GM12878 (cell line): ENCODE data around the gene ADAP1. TPM values are rescaled to one million over a fixed set of nuclear protein-coding genes. Genes with fewer than 3 reads are reported as not detected.

Experiments
- ATAC-seq: fragments of 200-7000 bp; cut with Tn5 transposase; 3 replicates; pipeline ENCODE4 v1.9.1; 2020; ENCODE audit warnings: mild to moderate bottlenecking, moderate library complexity
- BruUV-seq: library from RNA; stranded (reverse); fragments of 400-500 nt; replicated peaks from 2 replicates; lab custom pipeline; 2021; lab: Mats Ljungman, UMichigan
- CTCF ChIA-PET: fragments of 300-600 bp; sonication (Branson Sonifier 250); formaldehyde crosslinking; extraction: SDS; loops from one replicate; lab custom pipeline; 2021; ENCODE audit warnings: inconsistent platforms; lab: Yijun Ruan, JAX
- POLR2A ChIA-PET: fragments of 350-600 bp; formaldehyde crosslinking; extraction: SDS; loops from one replicate; lab custom pipeline; 2021; ENCODE audit warnings: inconsistent platforms; lab: Charles Lee
- RAD21 ChIA-PET: fragments of 300-600 bp; sonication (Branson Sonifier 250); formaldehyde crosslinking; loops from one replicate; lab custom pipeline; 2023; ENCODE audit warnings: antibody characterized with exemption; ENCODE audit not compliant: unreplicated experiment; lab: Charles Lee
- SMC1A ChIA-PET: fragments of 300-600 bp; sonication (Branson Sonifier 250); formaldehyde crosslinking; loops from one replicate; lab custom pipeline; 2023; ENCODE audit not compliant: unreplicated experiment, uncharacterized antibody; lab: Charles Lee
- DNase-seq: peaks from one replicate; pipeline ENCODE4 v3.0.0-alpha.2; 2011; ENCODE audit warnings: low read depth, low spot score
- FAIRE-seq: peaks from 3 replicates; lab custom pipeline; 2011; peaks lifted over from hg19 to GRCh38; lab: Jason Lieb, UNC
- H2AFZ ChIP-seq: 2 replicates; pipeline ENCODE4 v1.6.0; 2011; ENCODE audit warnings: low read depth, low read length, control low read depth; ENCODE audit not compliant: control insufficient read depth
- H3K27ac ChIP-seq: 2 replicates; pipeline ENCODE4 v1.5.1; 2011; ENCODE audit warnings: control low read depth; ENCODE audit not compliant: control insufficient read depth, insufficient read depth
- H3K27me3 ChIP-seq, 2 experiments: replicated peaks in 1 of 2; 2 replicates each; pipeline versions ENCODE4 v1.6.0 to v1.6.1; 2011; ENCODE audit warnings: low read length in 1 of 2; ENCODE audit not compliant: control insufficient read depth in 2 of 2, insufficient read depth in 2 of 2
- H3K36me3 ChIP-seq, 2 experiments: 2 replicates each; pipeline ENCODE4 v1.5.1; 2011; ENCODE audit warnings: low read length in 1 of 2; ENCODE audit not compliant: control insufficient read depth in 2 of 2, insufficient read depth in 2 of 2
- H3K4me1 ChIP-seq: 2 replicates; pipeline ENCODE4 v1.6.1; 2011; ENCODE audit warnings: mild to moderate bottlenecking, low read length, moderate library complexity, mixed read lengths; ENCODE audit not compliant: control insufficient read depth, insufficient read depth
- H3K4me2 ChIP-seq: 2 replicates; pipeline ENCODE4 v1.6.0; 2011; ENCODE audit warnings: control low read depth; ENCODE audit not compliant: control insufficient read depth, insufficient read depth
- H3K4me3 ChIP-seq: fragments of 200-600 bp; sonication (generic); 2 replicates; pipeline ENCODE4 v1.5.1; 2016
- H3K79me2 ChIP-seq: 2 replicates; pipeline ENCODE4 v1.6.0; 2011; ENCODE audit warnings: low read length; ENCODE audit not compliant: control insufficient read depth, insufficient read depth
- H3K9ac ChIP-seq: 2 replicates; pipeline ENCODE4 v1.8.0; 2011; ENCODE audit warnings: low read length, control low read depth, mixed read lengths; ENCODE audit not compliant: control insufficient read depth, insufficient read depth
- H3K9me3 ChIP-seq: replicated peaks from 3 replicates; pipeline ENCODE4 v1.5.1; 2011; ENCODE audit warnings: mild to moderate bottlenecking, low read length; ENCODE audit not compliant: control insufficient read depth, insufficient read depth
- H4K20me1 ChIP-seq: 2 replicates; pipeline ENCODE4 v1.6.0; 2011; ENCODE audit not compliant: control insufficient read depth, insufficient read depth
- EP300 ChIP-seq, 2 experiments: fragments of 150-350 bp in 1 of 2; IDR thresholded peaks; 2 replicates each; pipeline ENCODE4 v1.6.1; 2011 to 2012; ENCODE audit warnings: low read depth in 2 of 2, low read length in 2 of 2, borderline replicate concordance in 1 of 2, improper control_type of control experiment in 1 of 2, inconsistent platforms in 1 of 2; ENCODE audit not compliant: control insufficient read depth in 1 of 2
- POLR2A ChIP-seq: IDR thresholded peaks from 2 replicates; pipeline ENCODE4 v1.6.1; 2011; ENCODE audit warnings: low read depth, mild to moderate bottlenecking, low read length
- POLR2AphosphoS2 ChIP-seq: IDR thresholded peaks from 2 replicates; pipeline ENCODE4 v1.6.1; 2011; ENCODE audit warnings: low read depth, mild to moderate bottlenecking, low read length, improper control_type of control experiment, moderate library complexity
- REST ChIP-seq: IDR thresholded peaks from 2 replicates; pipeline ENCODE4 v1.6.1; 2012; ENCODE audit warnings: mild to moderate bottlenecking, low read depth, low read length
- ZBTB40 ChIP-seq: fragments of 450-650 bp; IDR thresholded peaks from 2 replicates; pipeline ENCODE4 v1.6.1; 2016; ENCODE audit warnings: mild to moderate bottlenecking, moderate library complexity, borderline replicate concordance
- ZZZ3 ChIP-seq: IDR thresholded peaks from 2 replicates; pipeline ENCODE4 v1.6.1; 2011; ENCODE audit warnings: low read depth; ENCODE audit not compliant: control insufficient read depth, insufficient read length
- WGBS: methylation state at CpG from one replicate; pipeline ENCODE4 v1.1.6; 2016; ENCODE audit warnings: low lambda C conversion rate; ENCODE audit not compliant: insufficient replicate concordance, insufficient coverage; ENCODE audit errors: missing lambda C conversion rate; 5-methylcytosine and 5-hydroxymethylcytosine counted together
- in situ Hi-C: fragments of 300-500 bp; cut with MboI; formaldehyde crosslinking; loops from 9 replicates; pipeline ENCODE4 v1.14.3; 2018; ENCODE audit warnings: mixed read lengths
- intact Hi-C: fragments of 100-400 bp; cut with micrococcal nuclease; formaldehyde crosslinking; loops from one replicate; pipeline ENCODE4 v1.14.2; 2022; ENCODE audit not compliant: unreplicated experiment
- polyA plus RNA-seq, 11 experiments: library from polyadenylated mRNA; depleted of rRNA in 4 of 11; unstranded in 6 of 11; stranded (reverse) in 5 of 11; fragments of >200 nt; fragmentation: Nextera tagmentation in 4 of 11; fragmentation: Illumina TruSeq in 1 of 11; extraction: Ambion mirVana in 4 of 11; extraction: Trizol in 1 of 11; gene quantifications; 1 replicate in 1 of 11; 2 replicates in 10 of 11; pipeline versions ENCODE4 v1.2.1 to v1.2.3, GENCODE V29; 2011 to 2016; ENCODE audit warnings: inconsistent platforms in 2 of 11, missing spikeins in 2 of 11, low read depth in 1 of 11
- total RNA-seq, 4 experiments: library from RNA; depleted of rRNA in 3 of 4; stranded (reverse); fragments of >200 nt in 3 of 4; fragmentation: Illumina TruSeq in 1 of 4; extraction: Trizol in 1 of 4; gene quantifications; 2 replicates each; pipeline versions ENCODE4 v1.2.1 to v1.2.3, GENCODE V29; 2013 to 2021

The ADAP1 gene
- total and polyA plus RNA-seq, 10 of the 15 experiments (the other 5 are each of a cell fraction or from before 2014, with no cell fraction given), result 0.22 to 44.2 (median 22.0) TPM; not detected in 1

- Histone ChIP-seq H3K9me3 (no peaks in the 10 kb centered on the region), H4K20me1 (no peaks in the 10 kb centered on the region), H3K4me3 (no peak overlapping the region), H3K36me3 (peaks cover 0 to 6% of the 10 kb centered on the region in 2 experiments; a peak in 3 of 4 replicates), H3K9ac (no peak overlapping the region), H3K79me2 (peaks cover 4% of the 10 kb centered on the region), H3K4me2 (no peak overlapping the region), H2AFZ (no peak overlapping the region), H3K27me3 (no peaks in the 10 kb centered on the region), H3K4me1 (peaks cover 17% of the 10 kb centered on the region), H3K27ac (no peak overlapping the region)
- SMC1A ChIA-PET, result interaction anchor here (1.4 kb wide), 1 partner anchor 34 kb away, joined by 3 read pairs; no protein-coding TSS in a partner anchor
- CTCF ChIA-PET, result interaction anchor here (1.2 kb wide), 1 partner anchor 75 kb away, joined by 3 read pairs; no protein-coding TSS in a partner anchor
- TF ChIP-seq ZZZ3 (no peak), POLR2AphosphoS2 (no peak), EP300 (IDR thresholded peaks at IDR 0.05; ENCODE audit: borderline replicate concordance in 1 of 2, control insufficient read depth in 1 of 2, low read depth in 2 of 2, low read length in 2 of 2) (no peak)
- ATAC-seq (no peak), FAIRE-seq (no peak), DNase-seq (no peak)
- no TSS peak for BruUV-seq
- in situ Hi-C loops (no loop called here), intact Hi-C loops (no loop called here)
- 88% methylated on average over 26 of the region's 33 CpGs for WGBS
- POLR2A ChIA-PET, result interaction anchor here (0.6 kb wide), 1 partner anchor 169 kb away, joined by 9 read pairs; no protein-coding TSS in a partner anchor
- RAD21 ChIA-PET, result no interaction called here
These were observed 37.0 kb downstream of the ADAP1 start for GRCh38 chr7:917255-918117.

GRCh38 chr7:916291-916941 is 38.1 kb downstream of the ADAP1 start:
- no peaks in the 10 kb centered on the region for H4K20me1 ChIP-seq
- ATAC-seq, result no peak
- intact Hi-C loops, result no loop called here
- POLR2A ChIA-PET, result no interaction called here
- H3K4me1 ChIP-seq, result peaks cover 6% of the 10 kb centered on the region
- no peak for FAIRE-seq
- H3K27me3 ChIP-seq, result no peaks in the 10 kb centered on the region
- RAD21 ChIA-PET, result no interaction called here
- no peak overlapping the region for H3K4me2 ChIP-seq
- no peak for TF ChIP-seq REST
- TF ChIP-seq POLR2A, result no peak
- TF ChIP-seq ZBTB40, result no peak
- TF ChIP-seq, all 136 proteins: peak for 0
- no peak for DNase-seq
- H3K9me3 ChIP-seq, result no peaks in the 10 kb centered on the region
- 82% methylated on average over 15 of the region's 17 CpGs for WGBS
- CTCF ChIA-PET, result no interaction called here
- no TSS peak for BruUV-seq
- H3K9ac ChIP-seq, result no peak overlapping the region
- no peaks in the 10 kb centered on the region for H3K79me2 ChIP-seq
- SMC1A ChIA-PET, result no interaction called here
- H2AFZ ChIP-seq, result no peak overlapping the region
- H3K4me3 ChIP-seq, result no peak overlapping the region
- H3K27ac ChIP-seq, result no peak overlapping the region
- H3K36me3 ChIP-seq, result peaks cover 0 to 6% of the 10 kb centered on the region in 2 experiments; a peak in 3 of 4 replicates
- in situ Hi-C loops, result no loop called here
